Osteocyte (in vitro differentiated cells): ENCODE data around the gene FBXL7. TPM values are rescaled to one million over a fixed set of nuclear protein-coding genes. Genes with fewer than 3 reads are reported as not detected.

Experiments
- DNase-seq: peaks from one replicate; pipeline ENCODE4 v3.0.0; 2021; ENCODE audit warnings: mixed read lengths; ENCODE audit not compliant: unreplicated experiment; ENCODE audit errors: extremely low spot score
- H3K27ac Mint-ChIP-seq: one replicate; pipeline ENCODE4 v1.8.0; 2021; ENCODE audit warnings: mild to moderate bottlenecking, mixed read lengths; ENCODE audit not compliant: unreplicated experiment
- H3K27me3 Mint-ChIP-seq: one replicate; pipeline ENCODE4 v1.8.0; 2021; ENCODE audit warnings: mixed read lengths; ENCODE audit not compliant: unreplicated experiment
- H3K36me3 Mint-ChIP-seq: one replicate; pipeline ENCODE4 v1.8.0; 2021; ENCODE audit warnings: mixed read lengths; ENCODE audit not compliant: unreplicated experiment
- H3K4me1 Mint-ChIP-seq: one replicate; pipeline ENCODE4 v1.8.0; 2021; ENCODE audit warnings: mixed read lengths; ENCODE audit not compliant: unreplicated experiment
- H3K4me3 Mint-ChIP-seq: one replicate; pipeline ENCODE4 v1.8.0; 2021; ENCODE audit warnings: mild to moderate bottlenecking, moderate library complexity, mixed read lengths; ENCODE audit not compliant: unreplicated experiment
- H3K9me3 Mint-ChIP-seq: one replicate; pipeline ENCODE4 v1.8.0; 2021; ENCODE audit warnings: mixed read lengths; ENCODE audit not compliant: unreplicated experiment
- total RNA-seq: library from RNA; stranded (reverse); gene quantifications from 2 replicates; pipeline ENCODE4 v1.2.1, GENCODE V29; 2021
- TF ChIP-seq, protein P1 (sequence below): fragments of 200-600 bp; sonication (generic); IDR thresholded peaks from 2 replicates; pipeline ENCODE4 v1.5.0; 2021; ENCODE audit warnings: antibody characterized with exemption, mild to moderate bottlenecking, moderate library complexity

FBXL7 gene
- total RNA-seq, 1 donor from 2014 or later, result 28.4 TPM

DNA sequence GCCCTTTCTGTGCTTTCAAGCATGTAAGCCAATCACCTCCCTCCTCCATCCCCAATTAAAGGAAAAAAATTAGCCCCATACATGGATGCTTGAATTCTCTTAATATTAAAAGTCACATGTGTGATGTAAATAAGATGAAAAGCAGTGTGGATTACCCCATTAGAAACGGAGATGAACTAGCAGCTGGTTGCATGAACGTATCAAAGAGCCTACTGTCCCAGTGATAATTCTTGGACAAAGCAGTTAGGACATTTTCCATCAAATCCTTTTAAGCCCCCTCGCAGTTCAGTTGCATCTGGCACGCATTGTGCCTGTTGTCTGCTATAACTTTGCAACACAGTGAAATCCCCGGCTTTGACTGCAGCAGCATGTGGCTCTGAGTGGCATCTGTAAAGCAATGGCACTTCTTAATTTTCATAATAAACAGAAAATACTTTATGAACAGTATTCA lies 285.6 kb downstream of the FBXL7 start:
- H3K4me3 Mint-ChIP-seq, result no peak overlapping the region
- TF ChIP-seq, protein P1, sequence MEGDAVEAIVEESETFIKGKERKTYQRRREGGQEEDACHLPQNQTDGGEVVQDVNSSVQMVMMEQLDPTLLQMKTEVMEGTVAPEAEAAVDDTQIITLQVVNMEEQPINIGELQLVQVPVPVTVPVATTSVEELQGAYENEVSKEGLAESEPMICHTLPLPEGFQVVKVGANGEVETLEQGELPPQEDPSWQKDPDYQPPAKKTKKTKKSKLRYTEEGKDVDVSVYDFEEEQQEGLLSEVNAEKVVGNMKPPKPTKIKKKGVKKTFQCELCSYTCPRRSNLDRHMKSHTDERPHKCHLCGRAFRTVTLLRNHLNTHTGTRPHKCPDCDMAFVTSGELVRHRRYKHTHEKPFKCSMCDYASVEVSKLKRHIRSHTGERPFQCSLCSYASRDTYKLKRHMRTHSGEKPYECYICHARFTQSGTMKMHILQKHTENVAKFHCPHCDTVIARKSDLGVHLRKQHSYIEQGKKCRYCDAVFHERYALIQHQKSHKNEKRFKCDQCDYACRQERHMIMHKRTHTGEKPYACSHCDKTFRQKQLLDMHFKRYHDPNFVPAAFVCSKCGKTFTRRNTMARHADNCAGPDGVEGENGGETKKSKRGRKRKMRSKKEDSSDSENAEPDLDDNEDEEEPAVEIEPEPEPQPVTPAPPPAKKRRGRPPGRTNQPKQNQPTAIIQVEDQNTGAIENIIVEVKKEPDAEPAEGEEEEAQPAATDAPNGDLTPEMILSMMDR, result no peak
- H3K4me1 Mint-ChIP-seq, result peaks cover 24% of the 10 kb centered on the region
- peaks cover 2% of the 10 kb centered on the region for H3K36me3 Mint-ChIP-seq
- DNase-seq, result no peak
- no peaks in the 10 kb centered on the region for H3K27me3 Mint-ChIP-seq
- no peak overlapping the region for H3K27ac Mint-ChIP-seq
- no peaks in the 10 kb centered on the region for H3K9me3 Mint-ChIP-seq

DNA sequence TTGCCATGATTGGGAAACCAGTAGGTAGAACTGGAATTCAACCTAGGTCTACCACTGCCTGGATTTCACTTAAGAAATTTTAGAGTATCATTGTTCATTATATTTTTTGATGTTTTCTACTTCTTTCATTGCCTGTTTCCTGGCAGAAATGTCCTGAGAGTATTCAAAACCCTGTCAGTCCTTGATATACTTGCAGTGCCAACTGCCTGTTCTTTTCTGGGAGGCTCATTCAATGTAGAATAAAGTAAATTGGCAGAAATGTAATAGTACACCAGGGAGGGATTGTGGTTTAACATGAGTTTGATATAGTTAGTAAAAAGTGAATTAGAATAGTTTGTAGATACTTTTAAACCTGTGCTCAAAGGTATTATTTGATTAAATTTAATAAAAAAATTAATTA lies 286.3 kb downstream of the FBXL7 start:
- peaks cover 27% of the 10 kb centered on the region for H3K4me1 Mint-ChIP-seq
- TF ChIP-seq, protein P1, result no peak
- no peaks in the 10 kb centered on the region for H3K9me3 Mint-ChIP-seq
- peaks cover 2% of the 10 kb centered on the region for H3K36me3 Mint-ChIP-seq
- no peak overlapping the region for H3K27ac Mint-ChIP-seq
- H3K27me3 Mint-ChIP-seq, result no peaks in the 10 kb centered on the region
- no peak for DNase-seq
- no peak overlapping the region for H3K4me3 Mint-ChIP-seq

- TF ChIP-seq, protein P1, result no peak
- H3K36me3 Mint-ChIP-seq, result peaks cover 2% of the 10 kb centered on the region
- peaks cover 32% of the 10 kb centered on the region for H3K4me1 Mint-ChIP-seq
- H3K27me3 Mint-ChIP-seq, result no peaks in the 10 kb centered on the region
- no peak for DNase-seq
- no peak overlapping the region for H3K4me3 Mint-ChIP-seq
- no peaks in the 10 kb centered on the region for H3K9me3 Mint-ChIP-seq
- H3K27ac Mint-ChIP-seq, result no peak overlapping the region
Observed at GRCh38 chr5:15786884-15787283, 286.9 kb downstream of the FBXL7 start.

- peaks cover 34% of the 10 kb centered on the region for H3K4me1 Mint-ChIP-seq
- H3K27ac Mint-ChIP-seq, result no peak overlapping the region
- H3K4me3 Mint-ChIP-seq, result no peak overlapping the region
- no peaks in the 10 kb centered on the region for H3K9me3 Mint-ChIP-seq
- no peak for DNase-seq
- TF ChIP-seq, protein P1, result no peak
- H3K27me3 Mint-ChIP-seq, result no peaks in the 10 kb centered on the region
- peaks cover 2% of the 10 kb centered on the region for H3K36me3 Mint-ChIP-seq
Observed at GRCh38 chr5:15787681-15788080, 287.7 kb downstream of the FBXL7 start.

DNA sequence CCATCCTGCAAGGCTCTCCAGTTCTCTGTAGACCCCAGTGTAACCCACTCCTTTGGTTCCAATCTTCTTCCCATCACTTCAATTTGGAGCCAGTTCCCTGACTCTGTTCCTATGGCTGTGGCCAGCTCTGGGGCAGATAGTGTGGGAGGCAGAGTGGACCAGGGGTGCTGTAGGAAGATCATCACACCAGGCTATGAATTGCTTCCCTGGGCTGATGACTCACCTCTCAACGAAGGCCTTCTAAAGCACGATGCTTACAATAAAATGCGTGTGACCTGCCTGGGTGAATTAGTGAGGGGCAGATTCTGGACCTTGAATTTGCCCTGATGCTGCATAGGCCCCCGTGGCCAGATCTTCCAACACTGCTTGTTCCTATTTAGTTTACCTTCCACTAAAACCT lies 289.7 kb downstream of the FBXL7 start:
- H3K36me3 Mint-ChIP-seq, result peaks cover 2% of the 10 kb centered on the region
- peaks cover 43% of the 10 kb centered on the region for H3K4me1 Mint-ChIP-seq
- no peak overlapping the region for H3K27ac Mint-ChIP-seq
- TF ChIP-seq, protein P1, result no peak
- H3K27me3 Mint-ChIP-seq, result no peaks in the 10 kb centered on the region
- no peaks in the 10 kb centered on the region for H3K9me3 Mint-ChIP-seq
- no peak for DNase-seq
- no peak overlapping the region for H3K4me3 Mint-ChIP-seq
